HG03558 (cell line): ENCODE data around the gene ARPC1A.
"Not testable (repeated sequence)": the region's sequence is repeated elsewhere in the genome, so short reads cannot be mapped to it uniquely, and the experiment has no call there.

Source experiments
- ATAC-seq: cut with Tn5 transposase; IDR thresholded peaks from one replicate; pipeline ENCODE4 v1.9.1; 2021; ENCODE audit warnings: moderate number of reproducible peaks; ENCODE audit not compliant: unreplicated experiment; ENCODE audit errors: extremely low read depth

ARPC1A gene

GRCh38 chr7:99325592-99326407 is at the start of gene ARPC1A:
ARPC1A (plus strand) TSS chr7:99325898; CDS start chr7:99333354, 7,456 bp downstream.
- ATAC-seq = peak; percentile 82

GRCh38 chr7:99278180-99278579 is 47.5 kb upstream of the ARPC1A start:
- ATAC-seq = no peak

- not testable (repeated sequence) for ATAC-seq
Measured at GRCh38 chr7:99284165-99284564, 41.5 kb upstream of the ARPC1A start.

GRCh38 chr7:99287779-99288534 is 37.7 kb upstream of the ARPC1A start:
- ATAC-seq = no peak

GRCh38 chr7:99289185-99289584 is 36.5 kb upstream of the ARPC1A start:
- no peak for ATAC-seq

GRCh38 chr7:99290148-99290547 is 35.5 kb upstream of the ARPC1A start:
- not testable (repeated sequence) for ATAC-seq

GRCh38 chr7:99290980-99291607 is 34.6 kb upstream of the ARPC1A start:
- no peak for ATAC-seq

GRCh38 chr7:99292127-99292526 is 33.6 kb upstream of the ARPC1A start:
- ATAC-seq = no peak

- ATAC-seq = no peak
Measured at GRCh38 chr7:99293167-99293566, 32.5 kb upstream of the ARPC1A start.

GRCh38 chr7:99293650-99294049 is 32.0 kb upstream of the ARPC1A start:
- ATAC-seq = no peak

- ATAC-seq = no peak
Measured at GRCh38 chr7:99296471-99296870, 29.2 kb upstream of the ARPC1A start.

GRCh38 chr7:99301496-99301895 is 24.2 kb upstream of the ARPC1A start:
- no peak for ATAC-seq

GRCh38 chr7:99305473-99306260 is 20.0 kb upstream of the ARPC1A start:
- ATAC-seq = no peak

- ATAC-seq = no peak
Measured at GRCh38 chr7:99308461-99309074, 17.1 kb upstream of the ARPC1A start.

- no peak for ATAC-seq
Measured at GRCh38 chr7:99309111-99309510, 16.6 kb upstream of the ARPC1A start.

GRCh38 chr7:99310004-99310403 is 15.7 kb upstream of the ARPC1A start:
- no peak for ATAC-seq

- no peak for ATAC-seq
Measured at GRCh38 chr7:99311702-99312101, 14.0 kb upstream of the ARPC1A start.

- ATAC-seq = no peak
Measured at GRCh38 chr7:99312316-99313203, 13.1 kb upstream of the ARPC1A start.

GRCh38 chr7:99313204-99313573 is 12.5 kb upstream of the ARPC1A start:
- no peak for ATAC-seq
